Body of pancreas (tissue), 4 donors: ENCODE measurements around the gene SEC24D. TPM values are rescaled to one million over a fixed set of nuclear protein-coding genes. Genes with fewer than 3 reads are reported as not detected.
A peak's percentile ranks its signal among the peaks of the same experiment; 100 is the strongest.

ENCODE experiments used
- ATAC-seq: fragments of 150-250 bp; one replicate; pipeline ENCODE4 v1.9.1; 2016
- DNase-seq, 4 donors: peaks; one replicate each; pipeline ENCODE4 v3.0.0-alpha.2; 2019
- H3K27ac ChIP-seq, 4 donors: fragments of 200-600 bp; sonication (generic); 1 replicate in 3 of 4; 2 replicates in 1 of 4; pipeline versions ENCODE4 v1.5.1 to v1.6.1; 2016 to 2019; ENCODE audit warnings: mild to moderate bottlenecking in 1 of 4, mixed read lengths in 1 of 4, moderate library complexity in 1 of 4
- H3K27me3 ChIP-seq, 2 donors: fragments of 200-600 bp; sonication (generic); one replicate each; pipeline ENCODE4 v1.6.0; 2016; ENCODE audit warnings: mild to moderate bottlenecking in 1 of 2
- H3K36me3 ChIP-seq, 2 donors: fragments of 200-600 bp; sonication (generic); replicated peaks in 1 of 2; 2 replicates each; pipeline ENCODE4 v1.5.1; 2016; ENCODE audit warnings: low read depth in 2 of 2; ENCODE audit not compliant: insufficient read depth in 1 of 2
- H3K4me1 ChIP-seq: fragments of 200-600 bp; sonication (generic); one replicate; pipeline ENCODE4 v1.6.0; 2016
- H3K4me3 ChIP-seq, 2 donors: fragments of 200-600 bp; sonication (generic); 1 replicate in 1 of 2; 2 replicates in 1 of 2; pipeline ENCODE4 v1.5.1; 2016 to 2019
- H3K9me3 ChIP-seq, 3 donors: fragments of 200-600 bp; sonication (generic); 1 replicate in 2 of 3; 2 replicates in 1 of 3; pipeline ENCODE4 v1.5.1; 2016
- POLR2A ChIP-seq, 3 donors: fragments of 450-650 bp; IDR thresholded peaks; one replicate each; pipeline ENCODE4 v1.6.1; 2016; ENCODE audit warnings: antibody characterized with exemption in 3 of 3, mild to moderate bottlenecking in 2 of 3
- WGBS, 2 donors: methylation state at CpG; one replicate each; pipeline ENCODE4 v1.1.5; 2017; 5-methylcytosine and 5-hydroxymethylcytosine counted together
- intact Hi-C: fragments of 100-400 bp; cut with DNase I; formaldehyde crosslinking; loops from one replicate; pipeline ENCODE4 v1.15.1; 2023
- total RNA-seq, 2 donors: library from RNA; depleted of rRNA; stranded (reverse); fragments of >200 nt; gene quantifications; one replicate each; pipeline ENCODE4 v1.1.0, GENCODE V29; 2016
- TF ChIP-seq, protein P1 (sequence below), 7 experiments: fragments of 450-650 bp in 4 of 7; fragments of 200-600 bp in 3 of 7; sonication (generic) in 3 of 7; IDR thresholded peaks; one replicate each; pipeline ENCODE4 v1.5.1; 2016 to 2019; ENCODE audit warnings: antibody characterized with exemption in 7 of 7

The SEC24D gene
- total RNA-seq, 2 donors from 2014 or later = 39.7 to 58.7 TPM

DNA sequence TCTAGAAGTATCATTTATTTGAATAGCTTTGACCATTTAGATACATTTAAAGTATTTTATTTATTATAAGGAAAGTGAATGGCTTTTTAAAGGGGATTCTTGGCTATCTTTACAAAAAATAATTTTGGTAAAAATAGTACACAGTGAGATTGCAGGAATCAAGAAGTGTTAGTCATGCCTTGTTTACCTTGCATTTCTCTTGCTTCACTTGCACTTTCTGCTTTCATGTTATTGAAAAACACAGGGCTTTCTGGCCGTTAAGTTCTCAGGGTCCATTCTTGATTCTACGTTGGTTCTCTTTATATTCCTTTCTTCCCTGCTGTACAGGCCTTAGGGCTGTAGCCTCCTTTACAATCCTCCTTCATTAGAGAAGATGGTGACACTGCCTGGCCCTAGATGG is 21.8 kb upstream of the SEC24D start:
- TF ChIP-seq, protein P1, sequence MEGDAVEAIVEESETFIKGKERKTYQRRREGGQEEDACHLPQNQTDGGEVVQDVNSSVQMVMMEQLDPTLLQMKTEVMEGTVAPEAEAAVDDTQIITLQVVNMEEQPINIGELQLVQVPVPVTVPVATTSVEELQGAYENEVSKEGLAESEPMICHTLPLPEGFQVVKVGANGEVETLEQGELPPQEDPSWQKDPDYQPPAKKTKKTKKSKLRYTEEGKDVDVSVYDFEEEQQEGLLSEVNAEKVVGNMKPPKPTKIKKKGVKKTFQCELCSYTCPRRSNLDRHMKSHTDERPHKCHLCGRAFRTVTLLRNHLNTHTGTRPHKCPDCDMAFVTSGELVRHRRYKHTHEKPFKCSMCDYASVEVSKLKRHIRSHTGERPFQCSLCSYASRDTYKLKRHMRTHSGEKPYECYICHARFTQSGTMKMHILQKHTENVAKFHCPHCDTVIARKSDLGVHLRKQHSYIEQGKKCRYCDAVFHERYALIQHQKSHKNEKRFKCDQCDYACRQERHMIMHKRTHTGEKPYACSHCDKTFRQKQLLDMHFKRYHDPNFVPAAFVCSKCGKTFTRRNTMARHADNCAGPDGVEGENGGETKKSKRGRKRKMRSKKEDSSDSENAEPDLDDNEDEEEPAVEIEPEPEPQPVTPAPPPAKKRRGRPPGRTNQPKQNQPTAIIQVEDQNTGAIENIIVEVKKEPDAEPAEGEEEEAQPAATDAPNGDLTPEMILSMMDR (IDR thresholded peaks at IDR 0.05) = no peak
- TF ChIP-seq POLR2A (IDR thresholded peaks at IDR 0.05) = no peak
- H3K9me3 ChIP-seq = no peaks in the 10 kb centered on the region
- no peaks in the 10 kb centered on the region for H3K36me3 ChIP-seq
- 74 to 85% methylated on average over 2 of the region's 2 CpGs for WGBS, 2 donors
- DNase-seq (no peak), ATAC-seq (no peak)
- H3K4me1 ChIP-seq = no peaks in the 10 kb centered on the region
- H3K4me3 ChIP-seq = no peak overlapping the region
- intact Hi-C loops = no loop called here
- H3K27me3 ChIP-seq = no peaks in the 10 kb centered on the region
- H3K27ac ChIP-seq = no peak overlapping the region

DNA sequence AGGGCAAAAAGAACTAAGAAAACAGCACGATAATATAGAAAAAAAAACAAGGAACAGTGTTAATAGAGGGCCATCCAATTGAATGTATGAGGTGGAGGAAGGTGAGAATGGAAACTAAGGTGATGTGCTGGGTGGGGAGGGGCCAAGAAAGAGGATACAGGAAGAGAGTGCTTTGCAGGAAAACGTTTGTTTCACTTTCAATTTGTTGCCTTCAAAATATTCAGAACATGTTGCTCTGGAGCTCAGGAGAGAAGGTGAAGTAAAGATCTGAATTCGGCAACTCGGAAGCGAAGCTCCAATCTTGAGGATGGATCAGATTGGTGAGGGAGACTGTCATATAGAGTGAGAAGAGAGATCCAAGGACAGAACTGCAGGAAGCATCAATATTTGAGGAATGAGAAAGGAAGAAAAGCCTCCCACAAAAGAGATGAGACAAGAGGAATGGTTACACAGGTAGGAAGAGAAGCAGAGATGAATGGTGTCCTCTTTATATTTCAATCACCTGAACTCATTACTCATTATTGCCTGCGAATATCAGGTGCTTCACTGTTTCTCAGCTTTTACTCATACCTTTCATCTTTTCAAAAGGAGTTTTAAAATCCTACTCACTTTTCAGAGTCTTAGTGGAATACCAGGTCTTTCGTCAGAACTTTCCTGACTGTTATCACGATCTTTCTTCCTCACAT is 14.7 kb upstream of the SEC24D start:
- Histone ChIP-seq H3K4me3 (peak overlapping the region in 1 of 2 donors; percentile 9), H3K9me3 (no peaks in the 10 kb centered on the region), H3K4me1 (no peaks in the 10 kb centered on the region), H3K36me3 (no peaks in the 10 kb centered on the region), H3K27me3 (no peaks in the 10 kb centered on the region), H3K27ac (peak overlapping the region in 2 of 4 donors; percentile 48 to 51)
- DNase-seq = no peak
- intact Hi-C loops = no loop called here
- WGBS, 2 donors = 43 to 44% methylated on average over 8 of the region's 8 CpGs
- no peak for ATAC-seq
- TF ChIP-seq, protein P1 (IDR thresholded peaks at IDR 0.05) = no peak
- TF ChIP-seq POLR2A (IDR thresholded peaks at IDR 0.05) = no peak

DNA sequence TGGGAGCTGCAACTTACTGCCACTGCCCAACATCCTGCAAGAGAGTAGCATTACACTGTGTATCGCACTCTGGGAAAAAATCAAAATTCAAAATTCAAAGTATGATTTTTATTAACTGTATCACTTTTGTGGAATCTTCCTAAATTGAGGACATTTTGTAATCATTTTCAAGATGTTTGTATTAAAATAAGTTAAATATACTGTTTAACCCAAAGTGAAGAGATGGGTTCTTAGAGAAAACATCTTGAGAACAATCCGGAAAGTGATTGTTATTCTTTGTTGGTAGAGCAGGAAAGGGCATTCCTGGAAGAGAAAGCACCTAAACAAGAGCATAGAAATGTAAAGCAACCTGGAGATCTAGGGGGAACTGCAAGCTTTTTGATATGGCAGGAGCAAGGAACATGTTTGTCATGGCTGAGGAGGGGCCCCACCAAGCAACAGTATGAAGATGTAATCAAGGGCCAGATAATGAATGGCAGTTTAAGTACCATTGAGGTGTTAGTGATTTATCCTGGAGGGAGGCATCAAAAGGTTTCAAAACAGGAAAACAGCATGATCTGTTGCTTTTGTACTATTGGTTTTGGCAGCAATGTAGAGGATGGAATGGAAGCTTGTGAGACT is 14.1 kb upstream of the SEC24D start:
- Histone ChIP-seq H3K27me3 (no peaks in the 10 kb centered on the region), H3K36me3 (no peaks in the 10 kb centered on the region), H3K27ac (peak overlapping the region in 1 of 4 donors; percentile 5), H3K4me1 (no peaks in the 10 kb centered on the region), H3K4me3 (peak overlapping the region in 1 of 2 donors; percentile 9), H3K9me3 (no peaks in the 10 kb centered on the region)
- 91 to 92% methylated on average over 2 of the region's 2 CpGs for WGBS, 2 donors
- intact Hi-C loops = no loop called here
- no peak for DNase-seq
- no peak for ATAC-seq
- TF ChIP-seq, protein P1 (IDR thresholded peaks at IDR 0.05) = no peak
- no peak for TF ChIP-seq POLR2A (IDR thresholded peaks at IDR 0.05)

DNA sequence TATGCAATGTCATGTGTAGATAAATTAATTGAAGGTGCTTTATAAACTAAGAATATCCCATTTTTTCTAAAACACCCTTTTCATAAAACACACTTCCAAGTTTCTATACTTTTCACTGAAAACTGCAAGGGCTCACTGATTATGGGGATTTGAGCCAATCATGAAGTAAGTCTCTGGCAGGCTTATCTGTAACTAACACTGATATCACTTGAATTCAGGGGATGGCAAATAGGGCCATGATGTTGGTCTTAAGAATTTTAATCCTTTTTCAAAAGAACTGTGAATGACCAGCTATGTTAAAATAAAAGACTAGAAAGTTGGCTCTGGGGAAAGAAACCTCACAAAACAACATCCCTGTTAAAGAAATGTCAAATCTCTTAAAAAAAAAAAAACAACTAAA is 13.0 kb upstream of the SEC24D start:
- intact Hi-C loops = no loop called here
- TF ChIP-seq, protein P1 (IDR thresholded peaks at IDR 0.05) = no peak
- no peak for TF ChIP-seq POLR2A (IDR thresholded peaks at IDR 0.05)
- H3K9me3 ChIP-seq = no peaks in the 10 kb centered on the region
- no peaks in the 10 kb centered on the region for H3K4me1 ChIP-seq
- no peaks in the 10 kb centered on the region for H3K36me3 ChIP-seq
- ATAC-seq = no peak
- no peaks in the 10 kb centered on the region for H3K27me3 ChIP-seq
- DNase-seq = no peak
- H3K4me3 ChIP-seq = no peak overlapping the region
- no peak overlapping the region for H3K27ac ChIP-seq

DNA sequence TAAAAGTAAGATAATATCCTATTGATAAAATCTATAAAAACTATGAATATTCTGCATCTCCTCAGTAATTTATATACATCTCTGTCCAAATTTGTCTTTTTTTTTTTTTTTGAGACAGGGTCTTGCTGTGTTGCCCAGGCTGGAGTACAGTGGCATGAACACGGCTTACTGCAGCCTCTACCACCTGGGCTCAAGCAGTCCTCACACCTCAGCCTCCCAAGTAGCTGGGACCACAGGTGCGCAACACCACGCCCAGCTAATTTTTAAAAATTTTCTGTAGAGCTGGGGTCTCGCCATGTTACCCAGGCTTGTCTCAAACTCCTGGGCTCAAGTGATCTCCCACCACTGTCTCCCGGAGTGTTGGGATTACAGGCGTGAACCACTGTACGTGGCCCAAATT is 12.3 kb upstream of the SEC24D start:
- no peaks in the 10 kb centered on the region for H3K9me3 ChIP-seq
- intact Hi-C loops = no loop called here
- no peak for ATAC-seq

More for the DNA sequence above, 12.3 kb upstream of the SEC24D start:
- H3K27ac ChIP-seq = no peak overlapping the region
- H3K4me1 ChIP-seq = no peaks in the 10 kb centered on the region
- WGBS, 2 donors = 93 to 94% methylated on average over 7 of the region's 7 CpGs
- no peaks in the 10 kb centered on the region for H3K36me3 ChIP-seq
- no peak overlapping the region for H3K4me3 ChIP-seq
- H3K27me3 ChIP-seq = no peaks in the 10 kb centered on the region
- TF ChIP-seq, protein P1 (IDR thresholded peaks at IDR 0.05) = no peak
- no peak for TF ChIP-seq POLR2A (IDR thresholded peaks at IDR 0.05)
- no peak for DNase-seq
